ENCODE data around the gene ORM1.

- TF ChIP-seq HNF4A (conservative IDR thresholded peaks at IDR 0.05) = no peak
- no peak for TF ChIP-seq CTCF (IDR thresholded peaks at IDR 0.05; ENCODE audit: low read depth, low read length, missing input control)
- TF ChIP-seq FOXA1 (IDR thresholded peaks at IDR 0.05) = no peak
- TF ChIP-seq REST (IDR thresholded peaks at IDR 0.05) = no peak
- TF ChIP-seq JUND (IDR thresholded peaks at IDR 0.05) = no peak
Observed at GRCh38 chr9:114310471-114311450, 12.1 kb upstream of the ORM1 start.

Measured in liver (tissue), 3 donors.